ENCODE results near the gene CAPZA3. TPM values are rescaled to one million over a fixed set of nuclear protein-coding genes. Genes with fewer than 3 reads are reported as not detected.
A peak's percentile ranks its signal among the peaks of the same experiment; 100 is the strongest.

CAPZA3 gene
- total and polyA plus RNA-seq, 12 donors: not detected

GRCh38 chr12:18720690-18721089 is 17.2 kb upstream of the CAPZA3 start:
- TF ChIP-seq CTCF (IDR thresholded peaks at IDR 0.05): no peak
- Histone ChIP-seq H3K27me3 (no peaks in the 10 kb centered on the region), H3K9me3 (no peaks in the 10 kb centered on the region), H3K4me3 (no peak overlapping the region), H3K27ac (no peak overlapping the region), H3K36me3 (no peaks in the 10 kb centered on the region), H3K4me1 (no peaks in the 10 kb centered on the region)
- intact Hi-C loops (cut with DNase I): no loop called here
- DNase-seq (no peak), ATAC-seq (no peak)

- no peak overlapping the region for H3K4me3 ChIP-seq
- no peaks in the 10 kb centered on the region for H3K27me3 ChIP-seq
- no peaks in the 10 kb centered on the region for H3K36me3 ChIP-seq
- intact Hi-C loops (cut with DNase I): no loop called here
- DNase-seq (no peak), ATAC-seq (no peak)
- TF ChIP-seq CTCF (IDR thresholded peaks at IDR 0.05): no peak
- H3K4me1 ChIP-seq: no peaks in the 10 kb centered on the region
- no peak overlapping the region for H3K27ac ChIP-seq
- 90 to 95% methylated on average over 1 of the region's 1 CpG for WGBS, 2 donors
- no peaks in the 10 kb centered on the region for H3K9me3 ChIP-seq
These were observed 16.5 kb upstream of the CAPZA3 start for GRCh38 chr12:18721452-18721851.

- Histone ChIP-seq H3K27ac (no peak overlapping the region), H3K36me3 (no peaks in the 10 kb centered on the region), H3K9me3 (no peaks in the 10 kb centered on the region), H3K4me1 (no peaks in the 10 kb centered on the region), H3K27me3 (no peaks in the 10 kb centered on the region), H3K4me3 (no peak overlapping the region)
- ATAC-seq (no peak), DNase-seq (no peak)
- intact Hi-C loops (cut with DNase I): no loop called here
- 98% methylated on average over 2 of the region's 2 CpGs for WGBS, 2 donors
- no peak for TF ChIP-seq CTCF (IDR thresholded peaks at IDR 0.05)
These were observed 14.2 kb upstream of the CAPZA3 start for GRCh38 chr12:18723752-18724151.

- intact Hi-C loops (cut with DNase I): no loop called here
- Histone ChIP-seq H3K9me3 (peaks cover 0 to 24% (median 10%) of the 10 kb centered on the region in 11 donors), H3K27ac (no peak overlapping the region), H3K27me3 (no peaks in the 10 kb centered on the region), H3K4me3 (no peak overlapping the region), H3K4me1 (no peaks in the 10 kb centered on the region), H3K36me3 (no peaks in the 10 kb centered on the region)
- no peak for TF ChIP-seq CTCF (IDR thresholded peaks at IDR 0.05)
- no peak for ATAC-seq
- no peak for DNase-seq
- 91 to 92% methylated on average over 5 of the region's 5 CpGs for WGBS, 2 donors
These were observed 6.8 kb upstream of the CAPZA3 start for GRCh38 chr12:18731156-18731555.

- H3K27ac ChIP-seq: peak overlapping the region in 5 of 10 donors; percentile 11 to 49 (median 32)
- WGBS, 2 donors: 53 to 61% methylated on average over 1 of the region's 1 CpG
- H3K4me1 ChIP-seq: peaks cover 1 to 60% (median 32%) of the 10 kb centered on the region in 9 donors
- H3K36me3 ChIP-seq: no peaks in the 10 kb centered on the region
- TF ChIP-seq CTCF (IDR thresholded peaks at IDR 0.05): no peak
- H3K27me3 ChIP-seq: no peaks in the 10 kb centered on the region
- ATAC-seq (peak in 2 of 8 donors; percentile 39 to 67), DNase-seq (no peak)
- intact Hi-C loops (cut with DNase I): no loop called here
- H3K4me3 ChIP-seq: no peak overlapping the region
- H3K9me3 ChIP-seq: no peaks in the 10 kb centered on the region
These were observed 10.0 kb downstream of the CAPZA3 start for GRCh38 chr12:18747895-18748294.

Measured in heart right ventricle (tissue), 16 donors.